Epithelial cell of prostate (primary cell): ENCODE results near the gene TTC9C.
"Not testable (repeated sequence)": the region's sequence is repeated elsewhere in the genome, so short reads cannot be mapped to it uniquely, and the experiment has no call there.

ENCODE experiments used
- DNase-seq: peaks from one replicate; pipeline ENCODE4 v3.0.0-alpha.2; 2011; ENCODE audit warnings: low read depth, low spot score
- H3K27ac ChIP-seq: fragments of 450-650 bp; 2 replicates; pipeline ENCODE4 v1.5.1; 2017; ENCODE audit warnings: mild to moderate bottlenecking

The TTC9C gene

GRCh38 chr11:62728171-62728988 is at the start of gene TTC9C:
TSS of gene TTC9C (plus strand) at chr11:62728486. CDS start at chr11:62728849, 363 bp downstream.
- H3K27ac ChIP-seq, result peak within 1 kb of the TSS; percentile 94
- DNase-seq, result peak; percentile 36

- peak within 1 kb of the TSS; percentile 63 for H3K27ac ChIP-seq
- DNase-seq, result no peak
Observed at GRCh38 chr11:62678770-62679696, 49.3 kb upstream of the TTC9C start, which contains the start of gene UBXN1. TSS of gene UBXN1 (minus strand) at chr11:62679073. CDS start at chr11:62678923, 150 bp downstream.

GRCh38 chr11:62680825-62681240 is 47.5 kb upstream of the TTC9C start:
- H3K27ac ChIP-seq, result peak overlapping the region; percentile 22
- DNase-seq, result no peak

- H3K27ac ChIP-seq, result no peak overlapping the region
- no peak for DNase-seq
Observed at GRCh38 chr11:62682518-62682917, 45.8 kb upstream of the TTC9C start.

- no peak for DNase-seq
- no peak overlapping the region for H3K27ac ChIP-seq
Observed at GRCh38 chr11:62687508-62688396, 40.5 kb upstream of the TTC9C start.

- H3K27ac ChIP-seq, result no peak overlapping the region
- no peak for DNase-seq
Observed at GRCh38 chr11:62688491-62688890, 39.8 kb upstream of the TTC9C start.

GRCh38 chr11:62689421-62690183 is 38.7 kb upstream of the TTC9C start, which contains the start of gene LRRN4CL:
TSS of gene LRRN4CL (minus strand) at chr11:62689530. CDS start at chr11:62688508, 1,022 bp downstream.
- H3K27ac ChIP-seq, result no peak within 1 kb of the TSS

GRCh38 chr11:62693624-62694023 is 34.7 kb upstream of the TTC9C start:
- H3K27ac ChIP-seq, DNase-seq: not testable (repeated sequence)

More at GRCh38 chr11:62689421-62690183, 38.7 kb upstream of the TTC9C start, which contains the start of gene LRRN4CL:
- DNase-seq, result no peak

- no peak overlapping the region for H3K27ac ChIP-seq
- DNase-seq, result no peak
Observed at GRCh38 chr11:62694455-62695167, 33.7 kb upstream of the TTC9C start.

- no peak overlapping the region for H3K27ac ChIP-seq
- DNase-seq, result no peak
Observed at GRCh38 chr11:62702246-62702645, 26.0 kb upstream of the TTC9C start.

GRCh38 chr11:62703921-62704320 is 24.4 kb upstream of the TTC9C start:
- DNase-seq, H3K27ac ChIP-seq: not testable (repeated sequence)

GRCh38 chr11:62705413-62705812 is 22.9 kb upstream of the TTC9C start:
- H3K27ac ChIP-seq, result peak overlapping the region; percentile 57
- no peak for DNase-seq

- DNase-seq, result no peak
Observed at GRCh38 chr11:62705880-62706849, 22.1 kb upstream of the TTC9C start.

GRCh38 chr11:62706850-62707247 is 21.4 kb upstream of the TTC9C start:
- no peak overlapping the region for H3K27ac ChIP-seq
- DNase-seq, result no peak

More at GRCh38 chr11:62705880-62706849, 22.1 kb upstream of the TTC9C start:
- peak overlapping the region; percentile 57 for H3K27ac ChIP-seq

- DNase-seq, result no peak
- peak within 1 kb of the TSS; percentile 89 for H3K27ac ChIP-seq
Observed at GRCh38 chr11:62707277-62707861, 20.9 kb upstream of the TTC9C start, which contains the start of the genes BSCL2 and GNG3. TSS of gene BSCL2 (minus strand) at chr11:62707424. CDS start at chr11:62707195, 229 bp downstream. TSS of gene GNG3 (plus strand) at chr11:62707676. CDS start at chr11:62708296, 620 bp downstream.

GRCh38 chr11:62708392-62708791 is 19.9 kb upstream of the TTC9C start:
- DNase-seq, result no peak

More at GRCh38 chr11:62708392-62708791, 19.9 kb upstream of the TTC9C start:
- H3K27ac ChIP-seq, result peak overlapping the region; percentile 89
